GM21576 (cell line): Measurements from ENCODE around the gene STEAP4.

Source experiments
- ATAC-seq: cut with Tn5 transposase; IDR thresholded peaks from one replicate; pipeline ENCODE4 v1.9.1; 2021; ENCODE audit warnings: mild to moderate bottlenecking, moderate library complexity; ENCODE audit not compliant: unreplicated experiment

STEAP4 gene

GRCh38 chr7:88224601-88225275 lies 82.0 kb downstream of the STEAP4 start:
- ATAC-seq: no peak

- ATAC-seq: no peak
Observed at GRCh38 chr7:88223265-88223664, 83.4 kb downstream of the STEAP4 start.
